Hepatocyte (in vitro differentiated cells): ENCODE data around the gene FUT6. TPM values are rescaled to one million over a fixed set of nuclear protein-coding genes. Genes with fewer than 3 reads are reported as not detected.

Source experiments
- DNase-seq: peaks from one replicate; pipeline ENCODE4 v3.0.0-alpha.2; 2016; ENCODE audit warnings: low spot score
- H2AFZ ChIP-seq: fragments of 200-600 bp; sonication (generic); 2 replicates; pipeline ENCODE4 v1.6.0; 2016; ENCODE audit warnings: antibody characterized with exemption, mild to moderate bottlenecking
- H3K27ac ChIP-seq: fragments of 200-600 bp; sonication (generic); 2 replicates; pipeline ENCODE4 v1.5.1; 2016; ENCODE audit warnings: mild to moderate bottlenecking
- H3K27me3 ChIP-seq: fragments of 200-600 bp; sonication (generic); 2 replicates; pipeline ENCODE4 v1.6.1; 2016
- H3K36me3 ChIP-seq: fragments of 200-600 bp; sonication (generic); replicated peaks from 2 replicates; pipeline ENCODE4 v1.5.1; 2016; ENCODE audit warnings: low read depth; ENCODE audit not compliant: insufficient read depth
- H3K4me1 ChIP-seq: fragments of 200-600 bp; sonication (generic); 2 replicates; pipeline ENCODE4 v1.5.1; 2016; ENCODE audit warnings: mild to moderate bottlenecking, moderate library complexity; ENCODE audit not compliant: insufficient read depth
- H3K4me2 ChIP-seq: fragments of 200-600 bp; sonication (generic); 2 replicates; pipeline ENCODE4 v1.6.0; 2016
- H3K4me3 ChIP-seq: fragments of 200-600 bp; sonication (generic); 2 replicates; pipeline ENCODE4 v1.5.1; 2016; ENCODE audit warnings: mild to moderate bottlenecking
- H3K79me2 ChIP-seq: fragments of 200-600 bp; sonication (generic); 2 replicates; pipeline ENCODE4 v1.6.0; 2017; ENCODE audit warnings: mild to moderate bottlenecking
- H3K9me2 ChIP-seq: fragments of 200-600 bp; sonication (generic); replicated peaks from 2 replicates; pipeline ENCODE4 v1.6.0; 2017; ENCODE audit warnings: mild to moderate bottlenecking; ENCODE audit not compliant: insufficient read depth
- H3K9me3 ChIP-seq: fragments of 200-600 bp; sonication (generic); 2 replicates; pipeline ENCODE4 v1.5.1; 2016; ENCODE audit warnings: low read depth, mild to moderate bottlenecking
- H4K20me1 ChIP-seq: fragments of 200-600 bp; sonication (generic); 2 replicates; pipeline ENCODE4 v1.6.0; 2016; ENCODE audit warnings: mild to moderate bottlenecking; ENCODE audit not compliant: insufficient read depth, poor library complexity, severe bottlenecking
- EZH2 ChIP-seq: fragments of 200-600 bp; sonication (generic); IDR thresholded peaks from 2 replicates; pipeline ENCODE4 v1.6.1; 2016; ENCODE audit warnings: antibody characterized with exemption, mild to moderate bottlenecking, borderline replicate concordance
- EZH2phosphoT487 ChIP-seq: fragments of 200-600 bp; sonication (generic); IDR thresholded peaks from one replicate; pipeline ENCODE4 v1.6.1; 2018; ENCODE audit warnings: antibody characterized with exemption, mild to moderate bottlenecking, low read depth, moderate library complexity; ENCODE audit not compliant: unreplicated experiment, severe bottlenecking
- WGBS: methylation state at CpG from one replicate; pipeline ENCODE4 v1.1.6; 2016; ENCODE audit warnings: low lambda C conversion rate; ENCODE audit errors: missing lambda C conversion rate; 5-methylcytosine and 5-hydroxymethylcytosine counted together
- polyA plus RNA-seq: library from polyadenylated mRNA; unstranded; fragments of >200 nt; fragmentation: Nextera tagmentation; extraction: Ambion mirVana; gene quantifications from 2 replicates; pipeline ENCODE4 v1.2.1, GENCODE V29; 2016
- total RNA-seq: library from RNA; depleted of rRNA; stranded (reverse); fragments of >200 nt; gene quantifications from 2 replicates; pipeline ENCODE4 v1.2.3, GENCODE V29; 2014
- TF ChIP-seq, protein P1 (sequence below): fragments of 200-600 bp; sonication (generic); IDR thresholded peaks from 2 replicates; pipeline ENCODE4 v1.5.1; 2016; ENCODE audit warnings: antibody characterized with exemption, mild to moderate bottlenecking; ENCODE audit not compliant: poor library complexity

Gene FUT6
- total and polyA plus RNA-seq, 2 experiments from 2014 or later: 0.07 TPM; not detected in 1

GRCh38 chr19:5828661-5829566 lies 10.6 kb downstream of the FUT6 start:
- Histone ChIP-seq H2AFZ (peak overlapping the region; percentile 61), H3K27me3 (no peaks in the 10 kb centered on the region), H3K79me2 (no peaks in the 10 kb centered on the region), H4K20me1 (no peaks in the 10 kb centered on the region), H3K9me2 (no peaks in the 10 kb centered on the region), H3K27ac (peak overlapping the region; percentile 96), H3K4me2 (peak overlapping the region; percentile 96), H3K36me3 (no peaks in the 10 kb centered on the region), H3K9me3 (no peaks in the 10 kb centered on the region), H3K4me3 (peak overlapping the region; percentile 52), H3K4me1 (peaks cover 18% of the 10 kb centered on the region)
- WGBS: 10% methylated on average over 35 of the region's 47 CpGs
- DNase-seq: peak; percentile 89
- TF ChIP-seq, protein P1, sequence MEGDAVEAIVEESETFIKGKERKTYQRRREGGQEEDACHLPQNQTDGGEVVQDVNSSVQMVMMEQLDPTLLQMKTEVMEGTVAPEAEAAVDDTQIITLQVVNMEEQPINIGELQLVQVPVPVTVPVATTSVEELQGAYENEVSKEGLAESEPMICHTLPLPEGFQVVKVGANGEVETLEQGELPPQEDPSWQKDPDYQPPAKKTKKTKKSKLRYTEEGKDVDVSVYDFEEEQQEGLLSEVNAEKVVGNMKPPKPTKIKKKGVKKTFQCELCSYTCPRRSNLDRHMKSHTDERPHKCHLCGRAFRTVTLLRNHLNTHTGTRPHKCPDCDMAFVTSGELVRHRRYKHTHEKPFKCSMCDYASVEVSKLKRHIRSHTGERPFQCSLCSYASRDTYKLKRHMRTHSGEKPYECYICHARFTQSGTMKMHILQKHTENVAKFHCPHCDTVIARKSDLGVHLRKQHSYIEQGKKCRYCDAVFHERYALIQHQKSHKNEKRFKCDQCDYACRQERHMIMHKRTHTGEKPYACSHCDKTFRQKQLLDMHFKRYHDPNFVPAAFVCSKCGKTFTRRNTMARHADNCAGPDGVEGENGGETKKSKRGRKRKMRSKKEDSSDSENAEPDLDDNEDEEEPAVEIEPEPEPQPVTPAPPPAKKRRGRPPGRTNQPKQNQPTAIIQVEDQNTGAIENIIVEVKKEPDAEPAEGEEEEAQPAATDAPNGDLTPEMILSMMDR: no peak
- TF ChIP-seq EZH2phosphoT487 (no peak), EZH2 (no peak)

GRCh38 chr19:5827891-5828660 lies 11.4 kb downstream of the FUT6 start:
- 2% methylated on average over 61 of the region's 91 CpGs for WGBS
- TF ChIP-seq, protein P1: no peak
- TF ChIP-seq EZH2phosphoT487 (no peak), EZH2 (no peak)
- H2AFZ ChIP-seq: peak overlapping the region; percentile 61
- H3K27me3 ChIP-seq: no peaks in the 10 kb centered on the region
- H3K9me2 ChIP-seq: no peaks in the 10 kb centered on the region
- no peaks in the 10 kb centered on the region for H3K9me3 ChIP-seq
- peaks cover 18% of the 10 kb centered on the region for H3K4me1 ChIP-seq
- peak overlapping the region; percentile 96 for H3K27ac ChIP-seq
- H3K4me3 ChIP-seq: peak overlapping the region; percentile 52
- H4K20me1 ChIP-seq: no peaks in the 10 kb centered on the region
- peak overlapping the region; percentile 96 for H3K4me2 ChIP-seq
- H3K36me3 ChIP-seq: no peaks in the 10 kb centered on the region
- DNase-seq: peak; percentile 98
- H3K79me2 ChIP-seq: no peaks in the 10 kb centered on the region

- Histone ChIP-seq H3K9me3 (no peaks in the 10 kb centered on the region), H2AFZ (peak overlapping the region; percentile 40), H3K79me2 (no peaks in the 10 kb centered on the region), H3K4me1 (peaks cover 18% of the 10 kb centered on the region), H3K36me3 (no peaks in the 10 kb centered on the region), H3K27ac (peak overlapping the region; percentile 96), H3K27me3 (no peaks in the 10 kb centered on the region), H3K4me2 (peak overlapping the region; percentile 96), H3K9me2 (no peaks in the 10 kb centered on the region), H4K20me1 (no peaks in the 10 kb centered on the region), H3K4me3 (no peak overlapping the region)
- no peak for DNase-seq
- TF ChIP-seq, protein P1: no peak
- TF ChIP-seq EZH2phosphoT487 (no peak), EZH2 (no peak)
- WGBS: 27% methylated on average over 32 of the region's 37 CpGs
Observed at GRCh38 chr19:5827342-5827890, 12.1 kb downstream of the FUT6 start.
